HG02938 (cell line): ENCODE measurements around the gene NCOA7.

ENCODE experiments used
- ATAC-seq: cut with Tn5 transposase; IDR thresholded peaks from one replicate; pipeline ENCODE4 v1.9.1; 2021; ENCODE audit warnings: mild to moderate bottlenecking, moderate library complexity; ENCODE audit not compliant: unreplicated experiment

Gene NCOA7, protein sequence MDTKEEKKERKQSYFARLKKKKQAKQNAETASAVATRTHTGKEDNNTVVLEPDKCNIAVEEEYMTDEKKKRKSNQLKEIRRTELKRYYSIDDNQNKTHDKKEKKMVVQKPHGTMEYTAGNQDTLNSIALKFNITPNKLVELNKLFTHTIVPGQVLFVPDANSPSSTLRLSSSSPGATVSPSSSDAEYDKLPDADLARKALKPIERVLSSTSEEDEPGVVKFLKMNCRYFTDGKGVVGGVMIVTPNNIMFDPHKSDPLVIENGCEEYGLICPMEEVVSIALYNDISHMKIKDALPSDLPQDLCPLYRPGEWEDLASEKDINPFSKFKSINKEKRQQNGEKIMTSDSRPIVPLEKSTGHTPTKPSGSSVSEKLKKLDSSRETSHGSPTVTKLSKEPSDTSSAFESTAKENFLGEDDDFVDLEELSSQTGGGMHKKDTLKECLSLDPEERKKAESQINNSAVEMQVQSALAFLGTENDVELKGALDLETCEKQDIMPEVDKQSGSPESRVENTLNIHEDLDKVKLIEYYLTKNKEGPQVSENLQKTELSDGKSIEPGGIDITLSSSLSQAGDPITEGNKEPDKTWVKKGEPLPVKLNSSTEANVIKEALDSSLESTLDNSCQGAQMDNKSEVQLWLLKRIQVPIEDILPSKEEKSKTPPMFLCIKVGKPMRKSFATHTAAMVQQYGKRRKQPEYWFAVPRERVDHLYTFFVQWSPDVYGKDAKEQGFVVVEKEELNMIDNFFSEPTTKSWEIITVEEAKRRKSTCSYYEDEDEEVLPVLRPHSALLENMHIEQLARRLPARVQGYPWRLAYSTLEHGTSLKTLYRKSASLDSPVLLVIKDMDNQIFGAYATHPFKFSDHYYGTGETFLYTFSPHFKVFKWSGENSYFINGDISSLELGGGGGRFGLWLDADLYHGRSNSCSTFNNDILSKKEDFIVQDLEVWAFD

GRCh38 chr6:125790358-125791150 lies at the start of gene NCOA7:
NCOA7 (plus strand) TSS chr6:125790960; CDS start chr6:125815355, 24,395 bp downstream.
- ATAC-seq: peak; percentile 62

- no peak for ATAC-seq
Observed at GRCh38 chr6:125741336-125741735, 49.4 kb upstream of the NCOA7 start.

- no peak for ATAC-seq
Observed at GRCh38 chr6:125742024-125742423, 48.7 kb upstream of the NCOA7 start.

- no peak for ATAC-seq
Observed at GRCh38 chr6:125742464-125743120, 48.2 kb upstream of the NCOA7 start.

DNA sequence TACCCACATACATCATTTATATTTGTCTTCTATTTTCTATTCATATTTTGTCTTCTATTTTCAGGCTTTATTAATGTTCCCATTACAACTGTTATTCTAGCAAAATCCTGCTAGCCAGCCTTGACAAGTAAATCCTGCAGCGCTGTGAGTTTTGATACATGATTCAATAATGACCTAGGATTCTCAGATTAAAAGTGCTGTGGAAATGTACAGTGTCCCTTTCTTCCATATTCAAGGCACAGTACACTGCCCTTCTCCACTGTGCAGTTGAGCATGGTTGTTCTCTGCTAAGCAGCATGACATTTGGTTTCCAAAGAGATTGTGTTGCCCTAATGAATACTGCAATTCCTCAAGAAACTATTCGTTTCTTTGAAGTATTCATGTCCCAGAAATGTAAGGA lies 47.2 kb upstream of the NCOA7 start:
- ATAC-seq: no peak

- no peak for ATAC-seq
Observed at GRCh38 chr6:125745281-125746018, 45.3 kb upstream of the NCOA7 start.

GRCh38 chr6:125746019-125746414 lies 44.7 kb upstream of the NCOA7 start:
- no peak for ATAC-seq

DNA sequence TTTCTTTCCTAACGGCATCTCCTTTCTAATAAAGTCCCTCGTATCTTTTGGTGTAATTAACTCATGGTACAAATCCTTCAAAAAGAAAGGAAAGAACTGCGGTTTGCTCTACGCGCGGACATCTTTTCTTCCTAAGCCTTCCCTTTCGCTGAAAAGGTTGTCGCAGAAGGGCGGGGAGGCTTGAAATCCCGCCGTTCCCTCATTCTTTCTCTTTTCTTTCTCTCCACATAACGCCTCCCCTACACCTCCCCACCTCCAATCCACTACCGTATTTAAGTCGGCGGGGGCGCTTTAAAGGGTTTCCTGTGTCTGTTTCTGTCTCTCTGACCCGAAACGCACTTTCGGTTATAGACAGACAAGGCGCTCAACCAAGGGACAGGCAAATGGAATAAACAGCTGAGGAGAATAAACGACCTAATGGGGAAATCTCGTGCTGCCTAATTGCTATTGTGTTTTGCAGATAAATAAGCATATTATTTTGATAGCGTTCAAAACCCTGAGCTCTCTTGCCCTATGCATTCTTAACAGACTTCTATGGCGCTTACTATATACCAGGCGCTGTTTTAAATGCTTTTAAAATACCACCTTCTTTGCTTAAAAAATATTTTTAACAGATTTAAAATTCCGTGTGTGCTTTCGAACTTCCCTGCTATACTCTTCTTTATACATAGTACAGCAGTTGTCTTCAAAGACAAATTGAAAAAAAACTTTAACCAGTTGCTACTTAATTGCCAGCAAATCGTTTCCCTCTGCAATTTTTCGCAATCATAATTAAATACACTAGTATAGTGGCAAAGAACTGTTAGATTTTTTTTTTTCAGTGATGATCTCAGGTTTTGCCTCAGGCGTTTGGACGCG lies 43.8 kb upstream of the NCOA7 start:
- peak; percentile 58 for ATAC-seq

DNA sequence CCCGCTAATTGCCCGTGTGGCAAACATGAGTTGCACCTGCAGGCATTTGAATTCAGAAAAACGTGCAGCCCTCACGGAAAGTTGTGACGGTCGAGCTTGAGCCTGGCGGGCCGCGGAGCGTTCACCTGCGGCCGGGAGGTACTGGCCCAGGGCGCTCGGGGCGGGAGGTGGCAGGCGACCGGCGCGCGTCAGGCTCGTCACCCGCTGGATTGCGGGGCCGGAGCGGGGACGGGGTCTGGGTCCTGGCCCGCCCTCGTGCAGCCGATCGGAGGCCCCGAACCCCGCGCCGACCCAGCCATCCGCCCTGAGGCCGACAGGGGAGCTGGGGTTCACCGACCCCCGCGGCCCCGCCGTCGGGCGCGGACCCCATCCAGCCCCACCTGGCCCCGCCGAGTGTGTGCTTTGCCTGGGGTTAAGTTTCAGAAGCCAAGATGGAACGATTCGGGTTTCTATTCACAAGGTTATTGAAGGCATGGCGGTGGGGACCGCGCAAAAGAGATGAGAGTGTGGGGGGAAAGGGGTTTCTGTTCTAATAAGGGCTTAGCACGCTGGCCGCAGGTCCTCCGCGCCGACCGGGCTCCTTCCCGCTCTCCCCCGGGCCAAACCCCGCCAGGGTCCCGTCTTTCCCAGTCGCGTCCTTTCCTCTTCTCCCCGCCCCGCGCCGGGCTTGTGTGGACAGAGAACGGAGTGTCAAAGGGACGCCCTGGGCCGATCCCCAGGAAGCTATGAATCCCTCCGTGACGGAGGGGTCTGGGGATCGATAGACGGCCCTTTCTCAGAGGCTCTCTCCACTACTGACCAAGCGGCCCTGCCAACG lies 43.0 kb upstream of the NCOA7 start:
- no peak for ATAC-seq

DNA sequence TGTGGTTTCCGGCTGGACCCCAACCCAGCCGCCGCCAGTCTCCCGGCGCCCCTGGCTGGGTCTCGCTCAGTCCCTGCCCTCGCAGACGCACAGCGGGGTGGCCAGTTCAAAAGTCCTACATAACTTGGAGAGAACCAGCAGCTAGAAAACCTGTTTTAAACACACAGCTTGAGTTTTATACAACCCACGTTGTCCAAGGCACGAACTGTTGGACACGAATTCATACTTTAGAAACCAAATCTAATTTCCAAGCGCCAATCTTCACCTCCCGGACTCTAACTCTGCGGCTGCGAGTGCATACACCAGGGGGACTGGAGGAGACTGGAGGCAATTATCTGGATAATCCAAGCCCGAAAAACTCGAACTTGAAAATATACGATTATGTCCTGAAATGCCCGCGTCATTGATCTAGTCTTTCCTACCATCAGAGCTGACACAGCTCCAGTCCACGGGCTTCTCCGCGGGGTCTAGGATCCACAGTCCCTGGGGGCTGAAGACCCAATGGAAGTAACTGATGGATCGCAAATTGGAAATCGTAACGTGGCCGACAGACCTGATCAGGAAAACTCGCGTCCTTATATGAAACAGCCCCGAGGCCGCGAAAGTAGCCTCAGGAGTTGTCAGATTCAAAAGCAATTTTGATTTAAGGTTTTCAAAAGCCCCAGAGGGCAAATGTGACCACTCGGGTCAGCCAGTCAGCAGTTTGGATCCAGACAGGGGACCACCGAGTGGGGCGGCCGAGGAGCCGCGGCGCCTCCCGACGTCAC lies 42.2 kb upstream of the NCOA7 start:
- no peak for ATAC-seq

DNA sequence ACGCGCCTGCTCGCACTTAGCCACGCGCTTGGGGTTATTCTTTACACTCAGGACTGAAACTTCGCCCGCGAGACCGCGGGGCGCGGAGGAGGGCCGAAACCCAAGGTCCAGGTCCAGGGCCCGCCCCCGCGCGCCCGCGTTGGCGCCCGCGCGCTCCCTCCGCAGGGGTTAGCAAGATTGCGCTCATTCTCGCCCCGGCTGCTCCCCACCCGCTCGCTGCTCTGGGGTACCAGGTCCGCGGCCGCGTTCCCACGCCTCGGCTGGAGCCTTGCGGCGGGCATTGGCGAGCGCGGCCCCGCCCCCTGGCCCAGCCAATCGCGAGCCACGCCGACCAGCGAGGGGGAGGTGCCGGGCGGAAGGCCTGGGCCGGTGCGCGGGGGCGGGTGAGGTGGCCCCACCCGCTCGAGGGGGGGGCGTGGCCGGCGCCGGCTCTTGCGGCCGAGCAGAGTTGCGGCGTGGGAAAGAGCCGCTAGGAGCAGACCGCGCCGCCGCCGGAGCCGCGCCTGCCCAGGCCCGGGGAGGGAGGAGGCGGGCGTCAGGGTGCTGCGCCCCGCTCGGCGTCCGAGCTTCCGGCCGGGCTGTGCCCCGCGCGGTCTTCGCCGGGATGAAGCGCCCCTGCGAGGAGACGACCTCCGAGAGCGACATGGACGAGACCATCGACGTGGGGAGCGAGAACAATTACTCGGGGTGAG lies 41.4 kb upstream of the NCOA7 start, which contains the start of gene HEY2:
Gene HEY2, plus strand, starts transcription at position 460 of the 692 bp plus-strand sequence. Its CDS starts 145 bp downstream, at position 605.
- peak; percentile 74 for ATAC-seq

GRCh38 chr6:125749865-125750691 lies 40.7 kb upstream of the NCOA7 start:
- ATAC-seq: no peak

DNA sequence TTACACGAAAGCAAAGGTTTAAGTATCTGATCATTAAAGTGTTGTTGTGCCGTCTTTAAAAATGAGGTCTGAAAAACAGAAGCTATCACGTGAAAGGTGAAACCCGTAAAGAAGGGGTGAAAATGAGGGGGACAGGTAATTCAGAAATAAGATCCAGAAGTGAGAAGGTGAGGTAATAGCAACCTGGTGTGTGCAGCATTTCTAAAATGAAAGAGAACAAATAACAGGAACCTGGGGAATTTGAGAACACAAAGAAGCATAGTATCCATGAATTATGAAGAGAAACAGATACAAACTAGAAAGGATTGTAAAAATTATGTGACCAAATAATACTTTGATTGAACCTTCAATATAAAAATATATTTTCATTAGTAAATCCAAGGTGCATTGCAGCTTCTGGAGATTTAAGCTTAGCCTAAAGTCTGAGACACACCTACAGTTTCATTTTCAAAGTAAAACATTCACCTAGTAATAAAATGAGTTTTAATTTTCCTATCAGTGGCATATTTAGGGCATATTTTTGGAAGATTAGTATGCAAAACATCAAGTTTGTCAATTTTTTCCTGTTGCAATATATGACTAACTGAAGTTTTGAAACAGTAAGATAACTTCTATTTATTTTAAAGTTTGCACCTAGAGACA lies 39.9 kb upstream of the NCOA7 start:
- no peak for ATAC-seq

- no peak for ATAC-seq
Observed at GRCh38 chr6:125751334-125751916, 39.3 kb upstream of the NCOA7 start.

- no peak for ATAC-seq
Observed at GRCh38 chr6:125752773-125753172, 38.0 kb upstream of the NCOA7 start.
